ENCODE results near the gene SEC14L2. TPM values are rescaled to one million over a fixed set of nuclear protein-coding genes. Genes with fewer than 3 reads are reported as not detected.
"Not testable (repeated sequence)": the region's sequence is repeated elsewhere in the genome, so short reads cannot be mapped to it uniquely, and the experiment has no call there.

The SEC14L2 gene
- total and polyA plus RNA-seq, 3 donors from 2014 or later = 2.2 to 4.7 (median 3.5) TPM

DNA sequence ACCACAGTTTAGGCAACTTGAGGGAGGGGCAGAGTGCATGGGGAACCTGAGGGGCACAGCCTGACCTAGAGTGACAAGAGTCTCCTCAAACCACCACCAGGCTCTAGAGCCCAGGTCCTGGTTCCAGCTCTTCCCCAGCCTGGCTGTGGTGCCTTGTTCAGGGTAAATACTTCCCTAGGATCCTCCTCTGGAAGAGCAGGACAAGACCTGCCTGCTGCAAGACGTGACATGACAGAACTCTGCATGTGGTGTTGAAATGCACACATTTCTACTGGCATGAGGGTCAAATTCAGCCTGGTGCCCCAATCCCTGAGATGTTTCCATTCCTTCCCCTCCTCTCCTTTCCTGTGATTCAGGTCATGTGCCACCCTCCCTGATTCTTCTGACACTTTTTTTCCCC, 3.3 kb downstream of the SEC14L2 start:
- Histone ChIP-seq H3K4me1 (peaks cover 20% of the 10 kb centered on the region), H3K4me3 (no peak overlapping the region), H3K9me3 (no peaks in the 10 kb centered on the region), H3K27me3 (no peaks in the 10 kb centered on the region), H3K27ac (no peak overlapping the region), H3K36me3 (ENCODE audit: low read depth, missing control alignments) (no peaks in the 10 kb centered on the region)
- no peak for DNase-seq
- intact Hi-C loops (cut with DNase I; ENCODE audit: low total_unique reads) = no loop called here
- 70 to 87% methylated on average over 1 of the region's 1 CpG for WGBS, 2 donors
- TF ChIP-seq POLR2A (IDR thresholded peaks at IDR 0.05) = no peak
- TF ChIP-seq, protein P1, sequence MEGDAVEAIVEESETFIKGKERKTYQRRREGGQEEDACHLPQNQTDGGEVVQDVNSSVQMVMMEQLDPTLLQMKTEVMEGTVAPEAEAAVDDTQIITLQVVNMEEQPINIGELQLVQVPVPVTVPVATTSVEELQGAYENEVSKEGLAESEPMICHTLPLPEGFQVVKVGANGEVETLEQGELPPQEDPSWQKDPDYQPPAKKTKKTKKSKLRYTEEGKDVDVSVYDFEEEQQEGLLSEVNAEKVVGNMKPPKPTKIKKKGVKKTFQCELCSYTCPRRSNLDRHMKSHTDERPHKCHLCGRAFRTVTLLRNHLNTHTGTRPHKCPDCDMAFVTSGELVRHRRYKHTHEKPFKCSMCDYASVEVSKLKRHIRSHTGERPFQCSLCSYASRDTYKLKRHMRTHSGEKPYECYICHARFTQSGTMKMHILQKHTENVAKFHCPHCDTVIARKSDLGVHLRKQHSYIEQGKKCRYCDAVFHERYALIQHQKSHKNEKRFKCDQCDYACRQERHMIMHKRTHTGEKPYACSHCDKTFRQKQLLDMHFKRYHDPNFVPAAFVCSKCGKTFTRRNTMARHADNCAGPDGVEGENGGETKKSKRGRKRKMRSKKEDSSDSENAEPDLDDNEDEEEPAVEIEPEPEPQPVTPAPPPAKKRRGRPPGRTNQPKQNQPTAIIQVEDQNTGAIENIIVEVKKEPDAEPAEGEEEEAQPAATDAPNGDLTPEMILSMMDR (IDR thresholded peaks at IDR 0.05) = no peak

DNA sequence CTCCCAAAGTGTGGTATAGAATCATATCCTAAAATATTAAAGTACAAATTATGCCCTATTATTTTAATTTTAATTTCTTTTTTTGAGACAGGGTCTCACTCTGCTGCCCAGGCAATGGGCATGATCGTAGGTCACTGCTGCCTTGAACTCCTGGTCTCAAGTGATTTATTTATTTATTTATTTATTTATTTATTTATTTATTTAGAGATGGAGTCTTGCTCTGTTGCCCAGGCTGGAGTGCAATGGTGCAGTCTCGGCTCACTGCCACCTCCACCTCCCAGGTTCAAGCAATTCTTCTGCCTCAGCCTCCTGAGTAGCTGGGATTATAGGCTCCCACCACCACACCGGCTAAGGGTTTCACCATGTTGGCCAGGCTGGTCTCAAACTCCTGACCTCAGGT, 4.2 kb downstream of the SEC14L2 start:
- H3K27me3 ChIP-seq; H3K4me3 ChIP-seq; DNase-seq; H3K27ac ChIP-seq; intact Hi-C loops (cut with DNase I; ENCODE audit: low total_unique reads); H3K36me3 ChIP-seq (ENCODE audit: low read depth, missing control alignments); H3K9me3 ChIP-seq: not testable (repeated sequence)
- 90 to 100% methylated on average over 3 of the region's 3 CpGs for WGBS, 2 donors
- peaks cover 20% of the 10 kb centered on the region for H3K4me1 ChIP-seq

DNA sequence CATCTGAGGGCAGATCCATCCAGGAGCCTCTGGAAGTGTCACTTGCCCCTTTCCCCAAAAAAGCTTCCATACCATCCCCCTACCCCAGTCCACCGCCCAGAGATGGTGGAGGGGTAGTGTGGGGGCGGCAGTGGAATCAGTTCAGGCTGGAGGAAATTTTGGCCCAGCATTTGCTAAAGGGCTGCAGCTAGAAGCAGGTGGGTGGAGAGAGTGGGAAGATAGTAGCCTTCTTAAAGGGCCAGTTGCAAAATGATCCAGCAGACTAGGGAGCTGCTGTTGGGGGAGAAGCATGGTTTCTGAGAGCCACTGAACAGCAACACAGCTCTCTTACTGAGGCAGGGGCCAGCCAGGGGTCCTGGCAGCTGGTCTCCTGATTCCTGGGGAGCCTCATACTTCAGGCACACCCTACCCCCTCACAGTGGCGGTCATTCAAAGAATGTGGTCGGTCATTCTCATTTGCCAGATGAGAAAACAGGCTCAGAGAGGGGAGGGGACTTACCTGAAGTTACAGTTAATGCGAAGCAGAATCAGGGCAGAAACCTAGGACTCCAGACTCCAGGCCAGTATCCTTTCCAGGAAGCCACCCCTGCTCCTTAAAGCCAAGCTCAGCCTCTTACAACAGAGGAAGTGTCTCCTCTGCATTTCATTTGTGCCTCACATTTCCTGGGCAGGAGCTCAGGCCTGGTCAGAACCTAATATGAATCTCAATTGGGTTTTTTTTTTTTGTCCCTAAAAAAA, 5.4 kb downstream of the SEC14L2 start:
- 60 to 68% methylated on average over 5 of the region's 5 CpGs for WGBS, 2 donors
- Histone ChIP-seq H3K4me1 (peaks cover 12% of the 10 kb centered on the region), H3K27ac (no peak overlapping the region), H3K4me3 (no peak overlapping the region), H3K27me3 (no peaks in the 10 kb centered on the region), H3K9me3 (no peaks in the 10 kb centered on the region), H3K36me3 (ENCODE audit: low read depth, missing control alignments) (no peaks in the 10 kb centered on the region)
- no peak for DNase-seq
- intact Hi-C loops (cut with DNase I; ENCODE audit: low total_unique reads) = no loop called here
- no peak for TF ChIP-seq POLR2A (IDR thresholded peaks at IDR 0.05)
- TF ChIP-seq, protein P1 (IDR thresholded peaks at IDR 0.05) = no peak

DNA sequence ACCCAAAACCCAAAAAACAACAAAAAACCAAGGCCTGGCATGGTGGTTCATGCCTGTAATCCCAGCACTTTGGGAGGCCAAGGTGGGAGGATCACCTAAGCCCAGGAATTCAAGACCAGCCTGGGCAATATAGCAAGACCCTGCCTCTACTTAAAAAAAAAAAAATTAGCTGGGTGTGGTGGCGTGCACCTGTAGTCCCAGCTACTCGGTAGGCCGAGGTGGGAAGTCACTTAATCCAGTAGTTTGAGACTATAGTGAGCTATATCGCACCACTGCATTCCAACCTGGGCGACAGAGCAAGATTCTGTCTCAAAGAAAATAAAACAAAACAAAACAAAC, 5.9 kb downstream of the SEC14L2 start:
- H3K36me3 ChIP-seq (ENCODE audit: low read depth, missing control alignments); H3K4me3 ChIP-seq; intact Hi-C loops (cut with DNase I; ENCODE audit: low total_unique reads); H3K9me3 ChIP-seq; H3K27me3 ChIP-seq; H3K4me1 ChIP-seq; H3K27ac ChIP-seq; DNase-seq: not testable (repeated sequence)
- 91 to 94% methylated on average over 5 of the region's 5 CpGs for WGBS, 2 donors

DNA sequence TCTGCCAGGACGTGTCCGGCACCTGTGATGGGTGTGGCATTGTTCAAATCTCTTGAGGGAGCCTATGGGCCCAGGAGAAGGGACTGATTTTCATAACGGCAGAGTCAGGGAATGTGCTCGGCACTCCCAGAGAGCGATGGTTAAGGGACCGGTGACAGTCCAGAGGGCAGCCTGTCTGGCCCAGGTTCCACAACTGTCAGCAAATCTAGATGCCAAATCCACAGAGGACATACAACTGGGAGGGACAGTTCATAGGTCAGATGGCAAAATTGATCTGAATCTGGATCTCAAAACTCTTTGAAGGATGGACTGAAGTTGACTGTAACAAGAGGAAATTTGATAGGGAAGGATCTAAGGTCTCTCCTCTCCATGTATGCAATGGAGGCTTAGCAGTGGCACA, 7.5 kb downstream of the SEC14L2 start:
- H3K27ac ChIP-seq = no peak overlapping the region
- H3K36me3 ChIP-seq (ENCODE audit: low read depth, missing control alignments) = no peaks in the 10 kb centered on the region
- peaks cover 4% of the 10 kb centered on the region for H3K4me1 ChIP-seq
- intact Hi-C loops (cut with DNase I; ENCODE audit: low total_unique reads) = no loop called here
- TF ChIP-seq POLR2A (IDR thresholded peaks at IDR 0.05) = no peak
- TF ChIP-seq, protein P1 (IDR thresholded peaks at IDR 0.05) = no peak
- H3K4me3 ChIP-seq = no peak overlapping the region
- WGBS, 2 donors = 85 to 92% methylated on average over 6 of the region's 6 CpGs
- no peak for DNase-seq
- H3K27me3 ChIP-seq = no peaks in the 10 kb centered on the region
- no peaks in the 10 kb centered on the region for H3K9me3 ChIP-seq

DNA sequence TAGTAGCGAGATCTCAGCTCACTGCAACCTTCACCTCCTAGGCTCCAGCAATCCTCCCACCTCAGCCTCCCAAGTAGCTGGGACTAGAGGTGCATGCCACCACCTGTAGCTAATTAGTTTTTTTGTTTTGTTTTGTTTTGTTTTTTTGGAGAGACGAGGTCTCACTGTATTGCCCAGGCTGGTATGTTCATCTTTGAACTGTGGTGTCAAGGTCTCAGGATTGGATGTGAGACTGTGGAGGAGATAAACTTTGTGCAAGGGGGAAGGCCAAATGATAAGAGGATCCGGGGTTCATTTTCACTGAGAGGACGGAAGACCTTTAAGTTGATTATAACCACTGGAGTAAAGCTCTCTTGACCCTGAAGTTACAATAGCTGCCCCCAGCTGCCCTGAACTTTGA, 8.9 kb downstream of the SEC14L2 start:
- no peak for DNase-seq
- intact Hi-C loops (cut with DNase I; ENCODE audit: low total_unique reads) = no loop called here
- no peak for TF ChIP-seq POLR2A (IDR thresholded peaks at IDR 0.05)
- no peak overlapping the region for H3K4me3 ChIP-seq
- no peaks in the 10 kb centered on the region for H3K27me3 ChIP-seq
- H3K27ac ChIP-seq = no peak overlapping the region
- peaks cover 4% of the 10 kb centered on the region for H3K4me1 ChIP-seq
- 51 to 71% methylated on average over 4 of the region's 4 CpGs for WGBS, 2 donors
- H3K9me3 ChIP-seq = no peaks in the 10 kb centered on the region
- H3K36me3 ChIP-seq (ENCODE audit: low read depth, missing control alignments) = no peaks in the 10 kb centered on the region

Data from testis (tissue), 3 donors.